Cardiac fibroblast (primary cell): ENCODE measurements around the gene BTBD16.

Source experiments
- DNase-seq, 2 donors: peaks; one replicate each; pipeline versions ENCODE4 v3.0.0 to v3.0.0-alpha.2; 2010; ENCODE audit warnings: low read depth in 2 of 2
- H3K4me3 ChIP-seq, 2 donors: replicated peaks in 1 of 2; 1 replicate in 1 of 2; 2 replicates in 1 of 2; pipeline ENCODE4 v1.5.1; 2011; ENCODE audit warnings: low read depth in 2 of 2, low read length in 2 of 2, mild to moderate bottlenecking in 2 of 2, moderate library complexity in 1 of 2
- TF ChIP-seq, protein P1 (sequence below): IDR thresholded peaks from one replicate; pipeline ENCODE4 v1.5.1; 2011; ENCODE audit warnings: low read depth, mild to moderate bottlenecking, low read length, inconsistent platforms

BTBD16 gene

DNA sequence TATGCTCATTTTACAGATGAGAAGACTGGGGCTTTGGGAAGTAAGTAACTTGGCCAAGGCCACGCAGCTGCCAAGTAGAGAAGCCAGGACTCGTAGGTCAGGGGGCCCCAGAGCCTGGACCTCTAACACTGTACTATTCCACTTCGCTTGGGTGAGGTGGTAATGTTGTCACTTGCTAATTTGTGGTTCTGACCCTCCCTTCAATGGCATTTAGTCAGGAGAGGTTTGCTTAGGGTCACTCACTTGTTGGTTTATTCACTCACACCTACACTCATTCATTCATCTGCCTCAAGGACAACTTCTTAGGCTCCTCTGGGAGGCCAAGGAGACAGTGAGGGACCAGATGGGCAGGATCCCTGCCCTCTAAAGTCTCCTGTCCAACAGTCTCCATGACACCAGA lies 21.3 kb downstream of the BTBD16 start:
- TF ChIP-seq, protein P1, sequence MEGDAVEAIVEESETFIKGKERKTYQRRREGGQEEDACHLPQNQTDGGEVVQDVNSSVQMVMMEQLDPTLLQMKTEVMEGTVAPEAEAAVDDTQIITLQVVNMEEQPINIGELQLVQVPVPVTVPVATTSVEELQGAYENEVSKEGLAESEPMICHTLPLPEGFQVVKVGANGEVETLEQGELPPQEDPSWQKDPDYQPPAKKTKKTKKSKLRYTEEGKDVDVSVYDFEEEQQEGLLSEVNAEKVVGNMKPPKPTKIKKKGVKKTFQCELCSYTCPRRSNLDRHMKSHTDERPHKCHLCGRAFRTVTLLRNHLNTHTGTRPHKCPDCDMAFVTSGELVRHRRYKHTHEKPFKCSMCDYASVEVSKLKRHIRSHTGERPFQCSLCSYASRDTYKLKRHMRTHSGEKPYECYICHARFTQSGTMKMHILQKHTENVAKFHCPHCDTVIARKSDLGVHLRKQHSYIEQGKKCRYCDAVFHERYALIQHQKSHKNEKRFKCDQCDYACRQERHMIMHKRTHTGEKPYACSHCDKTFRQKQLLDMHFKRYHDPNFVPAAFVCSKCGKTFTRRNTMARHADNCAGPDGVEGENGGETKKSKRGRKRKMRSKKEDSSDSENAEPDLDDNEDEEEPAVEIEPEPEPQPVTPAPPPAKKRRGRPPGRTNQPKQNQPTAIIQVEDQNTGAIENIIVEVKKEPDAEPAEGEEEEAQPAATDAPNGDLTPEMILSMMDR: no peak
- H3K4me3 ChIP-seq: no peak overlapping the region
- no peak for DNase-seq

DNA sequence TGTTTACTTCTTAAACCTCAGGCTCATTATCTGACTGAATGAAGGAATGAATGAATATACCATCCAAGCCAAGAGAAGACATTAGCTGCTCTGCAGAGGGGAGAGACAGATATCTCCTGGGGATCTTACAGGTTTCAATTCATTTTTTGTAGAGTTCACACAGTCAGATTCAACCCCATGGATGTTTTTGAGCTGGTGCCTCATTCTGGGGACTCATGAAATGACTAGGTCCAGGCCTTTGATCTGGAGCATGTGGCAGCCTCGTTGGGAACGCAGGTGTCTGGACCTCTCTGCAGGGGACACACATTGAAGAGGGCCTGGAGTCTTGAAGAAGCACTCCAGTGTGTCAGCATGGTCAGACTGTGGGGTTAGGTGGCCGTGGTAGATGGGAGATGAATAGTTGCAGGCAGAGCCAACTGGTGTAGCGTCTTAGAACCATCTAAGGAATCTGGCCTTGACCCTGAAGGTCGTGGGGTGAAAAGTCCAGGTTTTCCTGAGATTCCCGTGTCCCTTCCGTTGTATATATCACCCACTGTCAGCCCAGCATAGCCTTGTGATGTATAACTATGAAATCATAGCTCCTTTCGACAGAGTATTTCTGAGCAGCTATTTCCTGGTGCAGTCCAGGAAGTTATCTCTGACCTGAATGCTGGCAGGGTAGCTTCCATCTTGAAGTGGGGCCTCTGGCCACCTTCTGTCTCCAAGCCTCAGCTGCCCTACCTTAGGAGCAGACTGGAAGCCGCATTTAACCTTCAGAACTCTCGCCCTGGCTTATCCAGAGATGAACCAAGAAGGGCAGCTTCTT lies 22.3 kb downstream of the BTBD16 start:
- TF ChIP-seq, protein P1: no peak
- H3K4me3 ChIP-seq: no peak overlapping the region
- no peak for DNase-seq

DNA sequence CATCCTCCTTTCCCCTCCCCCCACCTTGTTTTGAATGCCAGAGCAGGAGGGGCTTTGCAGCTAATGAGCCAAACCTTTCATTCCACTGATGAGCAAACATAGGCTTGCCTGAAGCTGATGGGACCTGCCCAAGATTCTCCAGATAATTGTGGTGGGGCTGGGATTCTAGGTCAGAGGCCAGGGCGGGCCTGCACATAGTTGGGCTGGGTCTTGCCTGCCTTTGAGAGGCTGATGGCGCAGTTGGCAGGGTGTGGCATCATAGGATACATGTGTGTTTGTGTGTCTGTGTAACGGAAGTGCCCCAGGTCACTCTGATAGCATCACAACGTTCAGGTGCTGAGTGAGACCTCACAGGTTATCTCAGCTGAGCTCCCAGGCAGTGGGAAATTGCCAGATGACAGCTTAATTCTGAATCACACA lies 22.9 kb downstream of the BTBD16 start:
- TF ChIP-seq, protein P1: no peak
- DNase-seq: no peak
- H3K4me3 ChIP-seq: no peak overlapping the region

DNA sequence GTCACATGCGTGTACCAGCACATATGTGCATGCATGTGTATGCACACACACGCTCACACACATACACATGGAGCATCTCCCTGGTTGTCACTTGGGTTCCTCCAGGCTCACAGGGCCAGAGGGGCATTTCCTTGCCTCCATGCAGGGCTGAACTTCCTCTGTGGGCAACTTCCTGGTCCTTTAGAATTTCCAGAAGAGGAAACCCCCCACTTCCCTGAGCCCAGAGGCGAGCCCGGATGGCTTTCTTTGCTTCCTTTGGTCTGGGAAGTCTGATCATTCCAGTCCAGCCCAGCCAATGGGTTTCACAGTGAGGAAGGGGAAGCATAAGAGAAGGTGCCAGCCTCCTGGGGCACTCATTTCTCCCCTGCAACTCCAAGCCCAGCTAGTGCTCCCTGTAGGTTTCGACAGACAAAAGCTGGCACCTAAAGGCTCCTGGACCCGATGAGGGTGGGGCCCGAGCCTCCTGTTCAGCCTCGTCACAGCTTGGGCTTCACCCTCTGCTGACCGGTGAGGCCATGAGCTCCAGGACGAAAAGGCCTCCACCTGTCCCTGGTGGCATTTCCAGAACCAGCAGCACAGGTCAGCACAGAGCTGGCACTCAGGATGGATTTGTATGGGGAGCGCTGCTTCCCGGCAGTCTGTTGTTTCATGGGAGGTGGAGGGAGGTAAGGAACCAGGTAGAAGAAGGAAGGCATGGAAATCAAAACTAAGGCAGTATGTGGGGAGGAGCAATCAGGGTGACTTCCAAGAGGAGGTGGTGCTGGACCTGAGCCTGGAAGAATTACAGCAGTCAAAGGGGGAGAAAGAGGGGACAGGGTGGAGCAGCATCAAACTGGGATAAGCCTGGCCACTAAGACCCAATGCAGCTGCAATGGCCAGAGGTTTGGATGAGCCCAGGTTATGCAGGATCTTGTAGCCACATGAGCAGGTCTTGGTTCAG lies 23.7 kb downstream of the BTBD16 start:
- TF ChIP-seq, protein P1: no peak
- H3K4me3 ChIP-seq: no peak overlapping the region

DNA sequence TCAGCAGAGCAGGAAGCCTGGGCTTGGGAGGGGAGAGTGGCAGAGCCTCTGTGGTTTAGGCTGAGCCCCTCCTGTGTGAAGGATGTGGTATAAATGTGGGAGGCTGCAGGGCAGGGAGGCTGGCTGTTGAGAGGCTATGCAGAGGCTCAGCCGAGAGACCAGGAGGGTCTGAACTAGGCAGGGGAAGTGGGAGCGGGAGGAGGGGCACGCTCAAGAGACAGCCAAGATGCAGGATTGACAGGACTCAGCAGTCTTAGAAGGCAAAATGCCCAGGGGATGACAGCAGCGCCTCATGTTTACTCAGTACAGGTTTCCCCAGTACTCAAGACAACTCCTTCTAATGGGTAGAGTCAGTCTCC lies 24.3 kb downstream of the BTBD16 start:
- H3K4me3 ChIP-seq: no peak overlapping the region
- DNase-seq: no peak
- TF ChIP-seq, protein P1: no peak

More for the DNA sequence above, 23.7 kb downstream of the BTBD16 start:
- DNase-seq: no peak

DNA sequence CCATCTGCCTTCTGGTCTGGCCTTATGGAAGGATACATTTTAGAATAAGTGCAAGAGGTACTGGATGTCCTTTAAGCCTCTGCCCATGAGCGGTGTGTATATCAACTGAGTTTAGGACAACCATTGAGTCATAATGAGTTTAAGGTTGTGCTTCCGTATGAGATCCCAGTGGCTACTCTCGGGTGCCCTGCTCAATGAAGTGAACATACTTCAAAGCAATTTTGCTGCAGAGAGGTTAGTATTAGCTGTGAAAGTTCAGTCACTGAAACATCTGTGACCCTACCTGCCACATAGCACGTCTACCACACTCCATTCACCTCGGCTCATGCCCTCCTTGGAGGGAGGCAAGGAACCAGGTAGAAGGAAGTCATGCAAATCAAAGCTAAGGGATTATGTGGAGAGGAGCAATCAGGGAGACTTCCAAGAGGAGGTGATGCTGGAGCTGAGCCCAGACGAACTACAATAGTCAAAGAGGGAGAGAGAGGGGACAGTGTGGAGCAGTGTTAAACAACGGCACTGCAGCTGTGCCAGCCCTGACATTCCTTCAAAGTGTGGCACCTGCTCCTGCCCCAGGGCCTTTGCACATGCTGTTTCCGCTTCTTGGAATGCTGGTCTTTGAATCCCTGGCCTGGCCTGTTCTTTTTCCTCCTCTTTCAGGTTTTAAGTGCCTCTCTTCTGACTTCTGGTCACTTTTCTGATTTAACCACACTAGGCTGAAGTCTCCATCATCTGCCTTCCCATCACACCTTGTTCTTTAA lies 25.4 kb downstream of the BTBD16 start:
- TF ChIP-seq, protein P1: no peak
- no peak overlapping the region for H3K4me3 ChIP-seq
- DNase-seq: no peak
